HUDEP-2 (cell line): ENCODE measurements around the gene DENND1B.
A peak's percentile ranks its signal among the peaks of the same experiment; 100 is the strongest.
"Not testable (repeated sequence)": the region's sequence is repeated elsewhere in the genome, so short reads cannot be mapped to it uniquely, and the experiment has no call there.

ENCODE experiments used
- DNase-seq, 76 experiments: peaks; one replicate each; lab custom pipeline; 2025; ENCODE audit not compliant: unreplicated experiment in 76 of 76; lab: John Stamatoyannopoulos, UW

The DENND1B gene

GRCh38 chr1:197637406-197637805 lies 137.9 kb downstream of the DENND1B start:
- DNase-seq: no peak

- no peak for DNase-seq
Observed at GRCh38 chr1:197633447-197634078, 141.7 kb downstream of the DENND1B start.

GRCh38 chr1:197632651-197633050 lies 142.6 kb downstream of the DENND1B start:
- no peak for DNase-seq

- DNase-seq: peak in 2 of 76 experiments; percentile 4 to 36
Observed at GRCh38 chr1:197632005-197632404, 143.3 kb downstream of the DENND1B start.

DNA sequence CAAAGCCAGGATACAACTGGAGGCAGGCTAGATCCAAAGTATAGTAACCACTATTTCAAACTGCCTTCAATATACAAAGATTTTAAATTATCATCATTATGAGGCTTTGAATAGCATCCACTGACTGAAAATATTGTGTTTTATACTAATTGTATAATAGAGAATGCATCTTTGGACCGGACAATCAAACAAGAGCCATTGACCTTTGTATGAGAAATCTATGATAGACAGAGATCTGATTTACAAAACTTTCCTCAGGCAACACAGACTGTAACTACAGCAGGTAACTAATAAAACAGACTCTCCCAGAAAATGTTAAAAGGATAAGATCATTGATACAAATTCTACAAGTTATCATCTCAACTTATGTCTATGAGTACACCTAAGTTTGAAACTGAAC lies 152.9 kb downstream of the DENND1B start:
- DNase-seq: no peak

GRCh38 chr1:197621761-197622160 lies 153.5 kb downstream of the DENND1B start:
- DNase-seq: no peak

- no peak for DNase-seq
Observed at GRCh38 chr1:197620714-197621163, 154.5 kb downstream of the DENND1B start.

DNA sequence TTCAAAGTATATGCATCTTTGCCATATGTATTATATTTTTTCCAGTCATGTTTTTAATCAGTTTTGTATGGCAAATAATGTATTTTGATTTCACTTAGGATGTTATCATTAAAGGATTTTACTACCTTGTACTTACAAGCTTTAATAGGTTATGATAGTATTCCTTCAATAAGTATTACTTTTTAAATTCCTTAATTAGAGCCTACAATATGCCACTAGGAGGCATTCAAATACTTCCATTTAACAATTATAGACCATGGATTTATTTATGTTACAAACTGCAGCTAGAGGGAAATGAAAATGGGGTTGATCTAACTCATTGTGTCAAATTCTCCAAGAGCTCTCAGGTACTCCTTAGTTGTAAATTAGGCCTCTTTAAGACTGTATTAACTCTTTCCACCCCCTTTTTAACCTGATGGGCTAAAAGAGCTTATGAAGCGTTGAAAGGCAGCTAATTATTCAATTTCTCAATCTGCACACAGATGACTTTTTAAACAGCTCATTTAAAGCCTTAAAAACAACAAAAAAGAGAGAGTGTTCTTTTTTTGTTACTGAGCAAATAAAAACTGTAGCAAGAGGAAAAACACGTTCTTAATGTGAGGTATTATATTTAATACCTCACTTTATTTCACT lies 156.2 kb downstream of the DENND1B start:
- peak in 1 of 76 experiments; percentile 14 for DNase-seq

DNA sequence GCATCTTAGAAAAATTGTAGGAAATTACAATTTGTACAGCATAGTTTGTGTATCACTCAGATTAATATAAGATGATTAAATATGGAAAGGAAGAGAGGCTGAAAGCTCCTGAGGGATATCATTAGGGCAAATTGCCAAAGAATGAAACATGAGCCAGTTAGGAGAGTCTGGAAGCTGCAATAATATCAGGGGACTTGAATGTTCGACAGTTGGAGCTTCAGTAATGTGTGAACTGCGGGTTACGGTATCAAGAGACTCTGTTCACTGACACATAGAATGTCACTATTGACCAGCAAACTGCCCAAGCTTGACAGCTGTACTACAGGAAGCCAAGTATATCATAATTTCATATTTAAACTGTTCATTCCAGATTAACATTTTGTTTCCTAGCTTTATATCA lies 157.2 kb downstream of the DENND1B start:
- no peak for DNase-seq

DNA sequence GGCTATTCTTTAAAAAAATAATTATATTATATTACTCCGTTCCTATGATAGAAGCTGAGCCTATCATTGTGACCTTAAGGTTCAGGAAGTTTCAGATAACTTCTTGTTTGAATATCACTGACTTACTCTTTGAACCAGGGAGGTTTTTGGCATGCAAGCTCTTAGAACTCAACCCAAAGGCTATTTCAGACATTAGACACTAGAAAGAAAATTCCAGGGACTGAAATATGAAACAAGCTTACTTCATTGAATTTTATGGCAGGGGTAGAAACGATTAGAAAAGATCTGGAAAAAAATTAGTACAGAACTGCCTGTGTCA lies 159.6 kb downstream of the DENND1B start:
- no peak for DNase-seq

DNA sequence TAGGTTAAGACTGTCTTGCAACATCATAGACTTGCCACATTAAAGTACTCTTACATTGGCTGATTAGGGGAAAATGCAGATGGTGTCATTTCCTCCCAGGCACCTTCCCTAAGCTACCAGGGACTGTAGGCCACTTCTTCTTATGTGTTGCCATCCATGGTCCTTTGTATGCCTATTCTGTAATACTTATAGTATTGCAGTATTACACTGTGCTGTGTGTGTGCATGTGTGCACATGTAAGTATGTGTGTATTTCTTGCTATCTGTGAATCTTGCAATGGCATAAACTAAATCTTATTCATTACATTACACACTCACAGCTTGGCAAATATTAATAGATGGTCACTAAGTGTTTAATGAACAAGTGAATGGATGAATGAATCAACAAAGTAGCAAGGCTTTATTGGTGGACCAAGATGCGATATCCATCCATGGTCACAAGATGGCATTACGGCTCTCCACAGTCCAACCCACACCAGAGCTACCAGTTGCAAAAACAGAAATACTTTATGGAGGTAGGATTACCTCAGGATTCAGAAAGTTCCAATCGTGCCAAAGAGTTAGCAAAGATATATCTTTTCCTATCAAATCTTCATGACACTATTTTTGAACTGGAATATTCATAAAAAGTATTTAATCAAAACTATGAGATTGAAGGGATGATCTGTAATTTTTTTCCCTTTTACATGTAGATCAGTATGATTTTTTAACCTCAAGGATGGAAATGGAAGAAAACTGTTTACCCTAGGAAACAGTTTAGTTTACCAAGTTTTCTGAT lies 160.2 kb downstream of the DENND1B start:
- peak in 20 of 76 experiments; percentile 2 to 45 (median 15) for DNase-seq

DNA sequence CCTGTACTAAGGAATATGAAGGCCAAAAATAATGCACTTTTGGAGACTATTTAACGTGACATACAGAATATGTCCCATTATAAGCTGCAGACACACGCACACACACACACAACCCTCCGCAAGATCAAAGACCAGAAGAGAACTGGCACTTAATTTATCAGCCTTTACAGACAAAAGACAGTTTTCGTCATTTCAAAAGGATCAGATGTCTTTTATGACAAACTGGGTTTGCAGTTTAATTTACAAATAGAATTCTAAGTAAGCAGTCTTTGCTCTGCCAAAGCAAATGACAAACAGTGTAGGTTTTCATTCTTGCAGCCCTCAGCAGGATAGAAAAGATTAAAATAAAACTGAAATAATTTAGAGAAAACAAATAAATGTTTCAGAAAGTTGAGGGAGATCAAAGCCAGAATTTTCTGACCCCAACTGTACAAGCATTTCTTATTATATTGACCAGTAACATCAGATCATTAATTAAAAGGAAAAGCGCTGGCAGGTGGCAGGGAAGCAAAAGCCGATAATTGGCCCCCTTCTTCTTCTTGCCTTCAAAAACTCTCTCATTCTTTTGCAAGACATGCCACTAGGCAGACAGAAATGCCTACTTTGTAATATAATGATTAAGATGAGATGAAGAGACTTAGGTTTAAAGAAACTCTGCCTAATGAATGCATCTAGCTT lies 169.0 kb downstream of the DENND1B start:
- no peak for DNase-seq

GRCh38 chr1:197604302-197604701 lies 171.0 kb downstream of the DENND1B start:
- DNase-seq: no peak

DNA sequence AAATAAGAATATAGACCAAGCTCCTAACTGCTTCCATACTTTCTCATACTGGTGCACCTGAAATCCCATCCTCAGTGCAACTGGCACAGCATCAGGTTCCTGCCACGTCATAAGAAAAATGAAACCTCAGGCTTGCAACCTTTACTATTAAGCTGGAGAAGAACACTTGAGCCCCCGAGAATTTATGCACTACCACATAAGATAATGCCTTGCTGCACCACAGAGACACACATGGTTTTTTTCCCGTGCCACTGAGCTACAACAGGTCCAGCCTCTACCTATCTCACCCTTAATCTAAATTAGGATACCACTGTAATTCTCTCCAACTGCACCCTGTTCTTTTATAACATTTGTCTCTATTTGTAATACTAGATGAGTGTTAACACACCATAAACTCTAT lies 174.5 kb downstream of the DENND1B start:
- no peak for DNase-seq

GRCh38 chr1:197599789-197600188 lies 175.5 kb downstream of the DENND1B start:
- DNase-seq: peak in 1 of 76 experiments; percentile 6

GRCh38 chr1:197598935-197599334 lies 176.3 kb downstream of the DENND1B start:
- DNase-seq: no peak

DNA sequence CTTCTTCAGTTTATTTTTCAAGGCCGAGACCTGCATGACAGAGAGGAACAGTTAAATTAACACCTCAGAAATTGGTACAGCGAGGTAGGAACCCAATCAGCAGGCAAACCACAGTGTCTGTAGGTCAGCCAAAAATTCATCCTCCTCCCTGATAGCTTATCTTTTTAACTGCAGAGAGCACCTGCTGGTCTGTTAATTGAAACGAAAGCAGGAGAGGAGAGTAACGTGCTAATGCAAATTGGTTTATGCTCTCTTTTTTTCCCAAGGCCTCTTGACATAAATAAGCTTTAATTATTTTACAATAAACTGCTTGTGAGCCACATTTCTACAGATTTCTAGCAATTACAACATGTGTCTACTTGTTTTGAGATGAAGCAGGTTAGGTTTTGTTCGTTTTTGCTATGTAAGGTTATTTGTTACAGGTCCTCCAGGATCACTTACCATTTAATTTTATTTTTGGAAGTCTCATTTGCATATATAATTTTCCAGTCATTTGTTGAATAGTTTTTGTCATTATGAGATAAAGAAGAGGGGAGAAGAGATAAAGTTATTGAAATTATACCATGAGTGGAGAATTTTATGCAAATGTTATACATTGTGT lies 179.9 kb downstream of the DENND1B start:
- peak in 38 of 76 experiments; percentile 1 to 78 (median 31) for DNase-seq

DNA sequence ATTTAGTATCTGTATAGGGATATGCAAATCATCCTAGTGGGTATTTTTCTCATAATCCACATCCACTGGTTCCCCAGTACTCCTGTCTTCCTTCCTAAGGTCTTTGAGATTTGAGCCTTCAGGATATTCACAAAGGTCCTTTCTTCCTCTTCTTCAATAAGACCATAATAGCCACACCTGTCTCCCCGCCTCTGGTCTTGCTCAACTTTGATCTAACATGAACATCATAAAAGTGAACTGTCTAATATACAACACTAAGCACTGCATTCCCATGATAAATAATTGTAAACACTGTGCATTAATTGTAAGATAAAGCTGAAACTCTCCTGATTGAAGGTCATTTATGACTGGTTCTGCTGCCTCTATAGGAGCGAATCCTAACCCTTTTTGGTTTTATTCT lies 184.6 kb downstream of the DENND1B start:
- no peak for DNase-seq

- no peak for DNase-seq
Observed at GRCh38 chr1:197585809-197586208, 189.5 kb downstream of the DENND1B start.

DNA sequence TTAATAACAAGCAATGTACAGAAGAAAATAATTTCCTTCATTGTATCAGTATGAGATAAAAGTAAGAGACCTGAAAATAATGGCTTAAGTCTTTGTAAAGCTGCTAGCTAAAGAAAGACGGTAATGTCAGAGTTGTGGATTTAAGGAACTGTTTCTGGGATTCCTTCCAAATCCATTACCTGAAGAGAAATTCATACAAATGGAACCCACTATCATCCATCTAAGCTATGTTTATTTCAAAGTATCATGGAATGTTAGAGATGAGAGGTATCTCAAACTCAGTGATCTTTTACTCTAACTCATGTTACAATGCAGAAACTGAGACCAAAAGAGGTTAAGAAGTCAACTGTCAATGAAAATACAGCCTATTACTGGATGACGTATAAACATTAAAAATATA lies 197.7 kb downstream of the DENND1B start:
- DNase-seq: no peak

- DNase-seq: not testable (repeated sequence)
Observed at GRCh38 chr1:197575531-197575930, 199.7 kb downstream of the DENND1B start.
